OCI-LY3 (cell line): ENCODE results near the gene CDON.

Experiments used
- H2AFZ ChIP-seq: fragments of 200-600, 300-600 bp; shearing (Covaris generic); 2 replicates; pipeline ENCODE4 v1.6.0; 2014; ENCODE audit warnings: antibody characterized with exemption, low read depth, low read length
- H3K27ac ChIP-seq: fragments of 200-600, 300-600 bp; sonication (generic); 2 replicates; pipeline ENCODE4 v1.5.1; 2014; ENCODE audit warnings: mild to moderate bottlenecking, low read length, moderate library complexity, mixed read lengths
- H3K27me3 ChIP-seq: fragments of 200-600, 300-600 bp; sonication (generic); 2 replicates; pipeline ENCODE4 v1.6.1; 2014; ENCODE audit warnings: low read depth, low read length, mixed read lengths
- H3K36me3 ChIP-seq: fragments of 200-600, 300-600 bp; sonication (generic); replicated peaks from 2 replicates; pipeline ENCODE3; 2014; ENCODE audit warnings: low read depth, low read length, mixed read lengths
- H3K4me1 ChIP-seq: fragments of 300-600, 200-600 bp; sonication (generic); 2 replicates; pipeline ENCODE4 v1.6.1; 2014; ENCODE audit warnings: low read length, mixed read lengths
- H3K4me2 ChIP-seq: fragments of 200-600, 300-600 bp; sonication (generic); 2 replicates; pipeline ENCODE4 v1.6.1; 2014; ENCODE audit warnings: low read length, mixed read lengths
- H3K4me3 ChIP-seq: fragments of 300-600, 200-600 bp; sonication (generic); 2 replicates; pipeline ENCODE4 v1.5.1; 2014; ENCODE audit warnings: antibody characterized with exemption, mild to moderate bottlenecking, low read length, moderate library complexity
- H3K79me2 ChIP-seq: fragments of 300-600, 200-600 bp; shearing (Covaris generic); 2 replicates; pipeline ENCODE4 v1.6.1; 2014; ENCODE audit warnings: mild to moderate bottlenecking, low read length, mixed read lengths
- H3K9ac ChIP-seq: fragments of 300-600, 200-600 bp; shearing (Covaris generic); 2 replicates; pipeline ENCODE4 v1.6.0; 2014; ENCODE audit warnings: mild to moderate bottlenecking, low read length, moderate library complexity
- H3K9me3 ChIP-seq: fragments of 200-600, 300-600 bp; shearing (Covaris generic); 2 replicates; pipeline ENCODE4 v1.6.1; 2014; ENCODE audit warnings: low read length, mixed read lengths; ENCODE audit not compliant: insufficient read depth
- H4K20me1 ChIP-seq: fragments of 200-600, 300-600 bp; sonication (generic); 2 replicates; pipeline ENCODE4 v1.6.1; 2016; ENCODE audit warnings: low read length, mixed read lengths; ENCODE audit not compliant: insufficient read depth
- CTCF ChIP-seq: fragments of 200-600, 300-600 bp; sonication (generic); IDR thresholded peaks from 2 replicates; pipeline ENCODE4 v1.5.1; 2014; ENCODE audit warnings: antibody characterized with exemption, low read length, low read depth
- EZH2phosphoT487 ChIP-seq: fragments of 200-600 bp; shearing (Covaris generic); IDR thresholded peaks from 2 replicates; pipeline ENCODE4 v1.6.1; 2018; ENCODE audit warnings: antibody characterized with exemption, mixed run types, low read depth

The CDON gene

GRCh38 chr11:125979511-125979910 lies 83.2 kb downstream of the CDON start:
- Histone ChIP-seq H3K27ac (no peak overlapping the region), H4K20me1 (no peaks in the 10 kb centered on the region; the same call in 1 of the 2 replicates), H3K4me2 (no peak overlapping the region), H3K9ac (no peak overlapping the region), H2AFZ (no peak overlapping the region), H3K4me1 (peaks cover 9% of the 10 kb centered on the region), H3K27me3 (no peaks in the 10 kb centered on the region), H3K79me2 (no peaks in the 10 kb centered on the region), H3K36me3 (no peaks in the 10 kb centered on the region), H3K9me3 (no peaks in the 10 kb centered on the region), H3K4me3 (no peak overlapping the region)
- TF ChIP-seq EZH2phosphoT487 (no peak), CTCF (no peak)

GRCh38 chr11:125978778-125979407 lies 83.8 kb downstream of the CDON start:
- Histone ChIP-seq H3K4me2 (no peak overlapping the region), H3K9ac (no peak overlapping the region), H4K20me1 (no peaks in the 10 kb centered on the region; the same call in 1 of the 2 replicates), H2AFZ (no peak overlapping the region), H3K27me3 (no peaks in the 10 kb centered on the region), H3K27ac (no peak overlapping the region), H3K79me2 (no peaks in the 10 kb centered on the region), H3K36me3 (no peaks in the 10 kb centered on the region), H3K9me3 (no peaks in the 10 kb centered on the region), H3K4me1 (peaks cover 9% of the 10 kb centered on the region), H3K4me3 (no peak overlapping the region)
- TF ChIP-seq CTCF (no peak), EZH2phosphoT487 (no peak)

- Histone ChIP-seq H3K27me3 (no peaks in the 10 kb centered on the region), H4K20me1 (no peaks in the 10 kb centered on the region; the same call in 1 of the 2 replicates), H3K79me2 (no peaks in the 10 kb centered on the region), H3K4me3 (no peak overlapping the region), H3K4me2 (no peak overlapping the region), H3K36me3 (no peaks in the 10 kb centered on the region), H3K9me3 (no peaks in the 10 kb centered on the region), H3K27ac (no peak overlapping the region), H2AFZ (no peak overlapping the region), H3K9ac (no peak overlapping the region), H3K4me1 (peaks cover 7% of the 10 kb centered on the region)
- TF ChIP-seq EZH2phosphoT487 (no peak), CTCF (no peak)
These were observed 84.4 kb downstream of the CDON start for GRCh38 chr11:125978181-125978716.

GRCh38 chr11:125977333-125977732 lies 85.3 kb downstream of the CDON start:
- H3K4me3 ChIP-seq, result no peak overlapping the region
- H3K4me2 ChIP-seq, result no peak overlapping the region
- H4K20me1 ChIP-seq, result no peaks in the 10 kb centered on the region; the same call in 1 of the 2 replicates
- no peaks in the 10 kb centered on the region for H3K27me3 ChIP-seq
- no peaks in the 10 kb centered on the region for H3K4me1 ChIP-seq
- H3K27ac ChIP-seq, result no peak overlapping the region
- TF ChIP-seq CTCF, result no peak
- no peak for TF ChIP-seq EZH2phosphoT487
- no peaks in the 10 kb centered on the region for H3K36me3 ChIP-seq
- no peak overlapping the region for H3K9ac ChIP-seq
- no peak overlapping the region for H2AFZ ChIP-seq
- H3K79me2 ChIP-seq, result no peaks in the 10 kb centered on the region
- no peaks in the 10 kb centered on the region for H3K9me3 ChIP-seq
